K562 treated with DMSO at 1 percent for 4 hours (cell line): ENCODE results near the gene MRPS11. TPM values are rescaled to one million over a fixed set of nuclear protein-coding genes. Genes with fewer than 3 reads are reported as not detected.

Experiments used
- total RNA-seq: library from RNA; unstranded; fragments of 300-600 nt; gene quantifications from 2 replicates; pipeline ENCODE4 v1.2.3, GENCODE V29; 2022; ENCODE audit not compliant: insufficient read depth

The MRPS11 gene
- 44.7 and 46.9 TPM in 2 replicates for total RNA-seq

DNA sequence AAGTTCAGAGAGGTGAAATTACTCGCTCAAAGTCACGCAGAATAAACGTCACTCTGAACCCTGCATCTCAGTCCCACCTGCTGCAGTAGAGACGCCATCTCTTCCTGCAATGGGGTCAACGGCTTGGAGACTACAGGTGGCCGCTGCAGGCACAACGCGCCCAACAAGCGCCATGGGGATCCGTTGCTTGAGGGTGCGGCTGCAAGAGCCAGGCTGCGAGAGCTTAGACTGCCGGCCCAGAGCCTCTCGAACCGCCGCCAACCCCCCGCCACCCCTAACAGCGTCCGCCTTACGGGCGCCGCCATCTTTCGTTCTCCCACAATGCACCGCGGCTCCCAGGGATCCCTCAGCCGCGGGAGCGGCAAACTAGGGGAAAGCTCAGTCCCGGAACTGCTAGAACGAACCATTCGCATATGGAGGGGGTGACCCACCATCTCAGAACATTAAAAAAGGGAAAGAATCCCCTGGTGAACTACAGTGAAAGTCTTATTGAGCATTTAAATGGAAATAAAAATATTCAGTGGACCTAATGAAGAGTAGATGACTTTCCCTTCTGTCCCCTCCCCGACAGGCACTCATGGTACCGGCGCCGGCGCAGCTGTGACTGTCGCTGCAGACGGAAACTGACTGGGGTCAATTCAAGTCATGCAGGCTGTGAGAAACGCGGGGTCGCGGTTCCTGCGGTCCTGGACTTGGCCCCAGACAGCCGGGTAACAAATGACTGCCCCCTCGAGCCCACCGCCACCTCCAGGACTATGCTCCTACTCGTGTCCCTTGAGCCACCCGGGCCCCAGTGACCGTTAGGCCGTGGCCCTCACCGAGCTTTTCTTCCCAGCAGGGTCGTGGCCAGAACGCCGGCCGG lies at the start of gene MRPS11, which contains the start of gene MRPL46:
Gene MRPS11, plus strand, starts transcription at position 636 of the 862 bp plus-strand sequence. Its CDS starts 10 bp downstream, at position 646.
Gene MRPL46, minus strand, starts transcription at position 316 of the 862 bp plus-strand sequence. Its CDS starts 11 bp downstream, at position 305.

Other genes starting within 250 kb of the MRPS11 start
- gene NTRK3, start 211.0 kb upstream of the MRPS11 start, total RNA-seq: not detected in 2 replicates
- 17.8 and 25.7 TPM in 2 replicates for gene MRPL46, start 320 bp upstream of the MRPS11 start, total RNA-seq
- gene DET1, start 79.0 kb downstream of the MRPS11 start, total RNA-seq: 2.5 and 3.4 TPM in 2 replicates
- gene AEN, start 153.6 kb downstream of the MRPS11 start, total RNA-seq: 7.7 and 10.4 TPM in 2 replicates
- gene ISG20, start 171.3 kb downstream of the MRPS11 start, total RNA-seq: 4.0 TPM in 1 of 2 replicates, not detected in the other